DOHH2 (cell line): ENCODE results near the gene ART5.

Source experiments
- H3F3A ChIP-seq: fragments of 200-600 bp; sonication (generic), shearing (Covaris generic); 2 replicates; pipeline ENCODE4 v1.6.0; 2016; ENCODE audit warnings: antibody characterized with exemption, mild to moderate bottlenecking; ENCODE audit not compliant: control insufficient read depth, insufficient read depth
- H3K27ac ChIP-seq: fragments of 200-600 bp; sonication (generic); 2 replicates; pipeline ENCODE4 v1.5.1; 2014; ENCODE audit warnings: low read depth, mild to moderate bottlenecking, low read length, moderate library complexity
- H3K27me3 ChIP-seq: fragments of 200-600 bp; sonication (generic); 2 replicates; pipeline ENCODE4 v1.6.1; 2014; ENCODE audit warnings: mild to moderate bottlenecking, low read length, mixed read lengths; ENCODE audit not compliant: control insufficient read depth
- H3K36me3 ChIP-seq: fragments of 200-600 bp; sonication (generic); 2 replicates; pipeline ENCODE4 v1.6.1; 2014; ENCODE audit warnings: mild to moderate bottlenecking, low read length, moderate library complexity, mixed read lengths; ENCODE audit not compliant: control insufficient read depth
- H3K4me1 ChIP-seq: fragments of 200-600 bp; sonication (generic); 2 replicates; pipeline ENCODE4 v1.6.1; 2014; ENCODE audit warnings: mild to moderate bottlenecking, low read length, mixed read lengths; ENCODE audit not compliant: control insufficient read depth
- H3K4me2 ChIP-seq: fragments of 200-600 bp; sonication (generic); 2 replicates; pipeline ENCODE4 v1.6.0; 2014; ENCODE audit warnings: mild to moderate bottlenecking, low read length, moderate library complexity
- H3K4me3 ChIP-seq: fragments of 200-600 bp; sonication (generic); 2 replicates; pipeline ENCODE4 v1.5.1; 2014; ENCODE audit warnings: mild to moderate bottlenecking, low read length, mixed read lengths
- H3K79me2 ChIP-seq: fragments of 200-600 bp; sonication (generic); 2 replicates; pipeline ENCODE4 v1.6.1; 2014; ENCODE audit warnings: mild to moderate bottlenecking, low read length, mixed read lengths; ENCODE audit not compliant: control insufficient read depth
- H3K9me2 ChIP-seq: fragments of 200-600 bp; sonication (generic); replicated peaks from 2 replicates; pipeline ENCODE4 v1.6.1; 2014; ENCODE audit warnings: mild to moderate bottlenecking, low read length, mixed read lengths; ENCODE audit not compliant: control insufficient read depth
- H3K9me3 ChIP-seq: fragments of 200-600 bp; sonication (generic); 2 replicates; pipeline ENCODE4 v1.6.1; 2014; ENCODE audit warnings: antibody characterized with exemption, low read length, mixed read lengths; ENCODE audit not compliant: control insufficient read depth, insufficient read depth
- H4K20me1 ChIP-seq: fragments of 200-600 bp; sonication (generic); 2 replicates; pipeline ENCODE4 v1.6.0; 2014; ENCODE audit warnings: low read depth, mild to moderate bottlenecking, antibody characterized with exemption, low read length, moderate library complexity; ENCODE audit not compliant: control insufficient read depth, insufficient read depth
- CTCF ChIP-seq: fragments of 200-600 bp; sonication (generic); IDR thresholded peaks from one replicate; pipeline ENCODE4 v1.5.1; 2014; ENCODE audit warnings: antibody characterized with exemption, mild to moderate bottlenecking, low read depth, low read length; ENCODE audit not compliant: poor library complexity, severe bottlenecking
- EZH2phosphoT487 ChIP-seq: fragments of 200-600 bp; sonication (generic); IDR thresholded peaks from 2 replicates; pipeline ENCODE4 v1.6.1; 2017; ENCODE audit warnings: borderline replicate concordance, mild to moderate bottlenecking, antibody characterized with exemption, low read length, moderate library complexity, mixed read lengths

Gene ART5

GRCh38 chr11:3642071-3642951 is 519 bp upstream of the ART5 start:
- H3K27me3 ChIP-seq = no peaks in the 10 kb centered on the region
- H3K4me1 ChIP-seq = no peaks in the 10 kb centered on the region
- H3K79me2 ChIP-seq = no peaks in the 10 kb centered on the region
- no peak overlapping the region for H3K27ac ChIP-seq
- H3K36me3 ChIP-seq = no peaks in the 10 kb centered on the region
- no peaks in the 10 kb centered on the region for H3F3A ChIP-seq
- no peak overlapping the region for H3K4me2 ChIP-seq
- TF ChIP-seq CTCF = no peak
- TF ChIP-seq EZH2phosphoT487 = no peak
- H3K9me3 ChIP-seq = no peaks in the 10 kb centered on the region
- no peaks in the 10 kb centered on the region for H4K20me1 ChIP-seq
- no peak overlapping the region for H3K4me3 ChIP-seq
- H3K9me2 ChIP-seq = no peaks in the 10 kb centered on the region

GRCh38 chr11:3641191-3641590 is 601 bp downstream of the ART5 start:
- no peak overlapping the region for H3K27ac ChIP-seq
- no peaks in the 10 kb centered on the region for H3K9me3 ChIP-seq
- no peaks in the 10 kb centered on the region for H3K36me3 ChIP-seq
- no peaks in the 10 kb centered on the region for H3K79me2 ChIP-seq
- H3K9me2 ChIP-seq = no peaks in the 10 kb centered on the region
- no peaks in the 10 kb centered on the region for H3K27me3 ChIP-seq
- no peaks in the 10 kb centered on the region for H3K4me1 ChIP-seq
- H3F3A ChIP-seq = no peaks in the 10 kb centered on the region
- H3K4me3 ChIP-seq = no peak overlapping the region
- no peaks in the 10 kb centered on the region for H4K20me1 ChIP-seq
- no peak for TF ChIP-seq CTCF
- TF ChIP-seq EZH2phosphoT487 = no peak
- H3K4me2 ChIP-seq = no peak overlapping the region

GRCh38 chr11:3639841-3640240 is 2.0 kb downstream of the ART5 start:
- no peaks in the 10 kb centered on the region for H3K9me2 ChIP-seq
- H3K27ac ChIP-seq = no peak overlapping the region
- no peaks in the 10 kb centered on the region for H3K36me3 ChIP-seq
- H3K27me3 ChIP-seq = no peaks in the 10 kb centered on the region
- no peaks in the 10 kb centered on the region for H3K79me2 ChIP-seq
- no peaks in the 10 kb centered on the region for H3K9me3 ChIP-seq
- no peak overlapping the region for H3K4me2 ChIP-seq
- TF ChIP-seq EZH2phosphoT487 (no peak), CTCF (no peak)
- H3K4me1 ChIP-seq = no peaks in the 10 kb centered on the region
- no peaks in the 10 kb centered on the region for H4K20me1 ChIP-seq
- no peaks in the 10 kb centered on the region for H3F3A ChIP-seq
- no peak overlapping the region for H3K4me3 ChIP-seq
